ENCODE measurements around the gene EDDM13. TPM values are rescaled to one million over a fixed set of nuclear protein-coding genes. Genes with fewer than 3 reads are reported as not detected.

Gene EDDM13
- polyA plus RNA-seq, 3 donors: 0.32 to 1.2 TPM; not detected in 1

DNA sequence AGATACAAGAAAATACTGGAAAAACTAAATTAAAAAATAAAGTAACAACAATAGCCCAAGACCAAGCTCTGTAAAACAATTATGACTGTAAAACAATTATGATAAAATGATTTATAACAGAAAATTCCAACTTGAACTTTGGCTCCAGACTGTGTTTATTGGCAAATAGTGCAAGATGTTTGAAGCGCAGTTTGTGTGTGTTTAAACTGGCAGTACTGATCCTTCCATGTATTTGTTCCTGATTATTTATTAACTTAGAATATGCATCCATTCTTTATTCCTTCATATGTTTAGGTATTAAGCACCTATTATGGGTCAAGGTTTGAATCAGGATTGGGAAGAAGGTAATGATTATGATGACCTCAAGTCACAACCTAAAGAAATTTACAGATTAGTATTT is 83.0 kb downstream of the EDDM13 start:
- WGBS, 3 donors: 42 to 95% (median 94%) methylated on average over 1 of the region's 1 CpG
- no peak overlapping the region for H3K27ac ChIP-seq (ENCODE audit: low read depth, low read length)

DNA sequence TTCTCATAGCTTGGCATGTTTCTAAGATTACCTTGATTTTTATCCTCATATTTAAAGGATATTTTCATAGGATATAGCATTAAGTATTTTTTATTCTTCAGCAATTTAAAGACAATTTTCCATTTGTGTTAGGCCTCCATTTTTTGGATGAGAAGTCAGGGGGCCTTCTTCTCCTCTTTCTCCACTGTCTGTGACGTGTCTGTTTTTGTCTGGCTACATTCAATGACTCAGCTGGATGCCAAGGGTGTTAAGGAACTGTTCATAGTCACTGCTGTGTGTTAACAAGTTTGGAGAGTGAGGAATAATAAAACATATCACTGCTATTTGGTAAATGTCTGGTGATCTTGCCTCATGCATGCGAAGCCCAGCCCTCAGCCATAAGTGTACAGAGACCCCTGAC is 84.4 kb downstream of the EDDM13 start:
- WGBS, 3 donors: 85 to 92% (median 90%) methylated on average over 2 of the region's 2 CpGs
- H3K27ac ChIP-seq (ENCODE audit: low read depth, low read length): no peak overlapping the region

Other genes starting within 250 kb of the EDDM13 start
- gene ZNF787, start 151.5 kb upstream of the EDDM13 start, polyA plus RNA-seq: 10 to 100 TPM; 14.8 to 29.8 (median 28.2) TPM
- 10 to 100 TPM; 13.7 to 32.2 (median 14.9) TPM for gene ZNF444, start 131.5 kb upstream of the EDDM13 start, polyA plus RNA-seq
- gene GALP, start 96.7 kb upstream of the EDDM13 start, polyA plus RNA-seq: not detected
- gene ZSCAN5B, start 75.0 kb upstream of the EDDM13 start, polyA plus RNA-seq: under 1 TPM in 1 of 3 donors, not detected in 2; 0.04 TPM
- not detected for gene ZSCAN5C, start 70.5 kb upstream of the EDDM13 start, polyA plus RNA-seq
- 1 to 10 TPM; 3.2 to 7.5 (median 4.3) TPM for gene ZSCAN5A, start 42.1 kb downstream of the EDDM13 start, polyA plus RNA-seq
- gene ZNF582, start 120.8 kb downstream of the EDDM13 start, polyA plus RNA-seq: 1 to 10 TPM; 2.1 to 3.8 (median 2.3) TPM
- gene ZNF583, start 131.6 kb downstream of the EDDM13 start, polyA plus RNA-seq: 1 to 10 TPM; 1.5 to 2.1 (median 1.9) TPM
- 1 to 10 TPM in 2 of 3 donors, under 1 TPM in 1; 0.98 to 3.0 (median 1.6) TPM for gene ZNF667, start 204.6 kb downstream of the EDDM13 start, polyA plus RNA-seq
- gene ZNF471, start 235.1 kb downstream of the EDDM13 start, polyA plus RNA-seq: 1 to 10 TPM; 1.7 to 2.8 (median 1.8) TPM